RKO (cell line): ENCODE data around the gene MFNG.

Experiments
- DNase-seq: peaks from one replicate; pipeline ENCODE4 v3.0.0-alpha.2; 2016; ENCODE audit warnings: low spot score

MFNG gene

DNA sequence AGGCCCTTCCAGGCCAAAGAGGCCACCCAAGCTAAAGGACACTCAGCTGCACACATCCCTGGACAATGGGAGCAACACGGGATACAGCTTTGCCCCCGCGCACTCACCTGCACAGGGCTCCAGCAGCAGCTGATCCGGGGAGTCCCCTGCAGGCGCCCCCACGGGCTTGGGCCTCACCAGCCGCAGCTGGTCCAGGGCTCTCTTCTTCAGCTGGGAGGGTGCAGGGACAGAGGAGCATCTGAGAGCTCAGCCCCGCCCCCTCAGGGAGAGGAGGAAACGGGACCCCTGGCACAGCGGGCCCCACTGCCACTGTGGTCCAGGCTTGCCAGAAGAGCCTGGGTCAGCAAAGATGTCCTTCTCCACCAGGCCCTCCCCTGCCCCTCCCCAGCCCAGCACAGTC, 7.8 kb upstream of the MFNG start:
- no peak for DNase-seq

DNA sequence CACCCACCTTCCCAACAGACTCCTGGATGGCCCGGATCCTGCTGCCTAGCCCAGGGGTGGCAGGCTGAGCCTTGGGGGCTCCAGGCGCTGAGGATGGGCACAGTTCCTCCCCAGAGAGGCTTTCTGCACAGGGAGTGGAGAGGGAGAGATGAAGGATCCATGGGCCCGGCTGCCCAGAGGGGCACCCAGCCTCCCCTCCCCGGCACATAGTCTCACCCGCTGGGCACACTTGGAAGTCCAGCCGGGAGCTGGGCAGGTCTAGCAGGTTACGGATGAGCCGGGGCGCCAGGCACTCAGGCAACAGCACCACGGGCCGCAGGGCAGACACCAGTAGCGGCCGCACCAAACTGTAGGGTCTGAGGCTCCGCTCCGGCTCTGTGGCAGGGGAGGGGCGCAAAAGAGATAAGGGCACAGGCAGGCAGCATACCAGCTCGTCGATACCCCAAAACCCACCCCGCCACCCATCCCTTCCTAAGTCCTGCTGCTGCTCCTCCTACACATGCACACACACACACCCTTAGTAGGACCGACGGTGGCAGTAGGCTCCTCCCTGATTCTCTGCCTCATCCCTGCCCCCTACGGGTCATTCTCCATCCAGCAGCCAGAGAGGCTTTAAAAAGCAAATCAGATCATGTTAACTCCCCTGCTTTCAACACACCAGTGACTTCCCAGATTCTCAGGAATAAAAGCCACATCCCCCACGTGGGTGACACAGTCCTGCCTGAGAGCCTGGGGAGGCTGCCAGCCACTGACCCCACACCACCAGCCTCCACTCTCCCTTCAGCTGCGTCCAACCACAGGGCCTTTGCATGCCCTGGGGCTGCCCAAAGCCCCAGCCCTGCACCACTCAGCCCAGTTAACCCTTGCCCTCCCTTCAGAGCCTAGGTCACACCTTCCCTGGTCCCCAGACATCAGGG, 6.5 kb upstream of the MFNG start:
- peak; percentile 47 for DNase-seq

DNA sequence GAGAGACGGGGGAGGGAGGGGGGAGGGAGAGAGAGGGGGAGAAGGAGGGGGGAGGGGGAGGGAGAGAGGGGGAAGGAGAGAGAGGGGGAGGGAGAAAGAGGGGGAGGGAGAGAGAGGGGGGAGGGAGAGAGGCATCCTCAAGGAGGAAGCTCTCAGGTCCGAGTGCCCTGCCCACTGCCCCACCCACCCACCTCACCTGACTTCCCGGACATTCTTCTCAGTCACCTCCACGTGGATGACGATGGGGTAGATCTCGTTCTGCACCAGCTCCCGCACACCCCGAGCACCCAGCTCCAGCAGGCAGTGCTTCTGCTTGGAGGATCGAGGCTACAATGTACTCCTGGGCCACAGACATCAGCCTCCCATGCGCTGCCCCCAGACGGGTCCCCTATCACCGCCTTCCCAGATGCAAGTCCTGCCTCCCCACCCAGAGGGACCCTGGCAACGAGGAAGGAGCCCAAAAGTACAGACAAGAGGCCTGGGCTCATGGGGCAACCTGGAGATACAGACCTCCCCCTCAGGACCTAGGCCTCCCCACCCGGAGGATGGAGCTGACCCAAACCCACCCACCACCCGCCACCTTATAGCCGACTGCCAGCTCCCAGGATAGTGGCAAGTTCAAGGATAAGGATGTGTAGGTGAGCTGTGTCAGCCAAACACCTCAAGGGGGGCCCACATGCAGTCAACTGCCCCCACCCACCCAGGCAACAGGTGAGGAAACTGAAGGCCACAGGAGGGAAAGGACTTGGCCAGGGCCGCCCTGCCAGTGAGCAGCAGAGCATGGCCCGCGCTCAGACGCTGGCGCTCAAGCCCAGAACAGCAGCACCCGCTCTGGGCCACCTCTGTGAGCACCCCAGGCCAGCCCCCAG, 5.6 kb upstream of the MFNG start:
- DNase-seq: no peak

DNA sequence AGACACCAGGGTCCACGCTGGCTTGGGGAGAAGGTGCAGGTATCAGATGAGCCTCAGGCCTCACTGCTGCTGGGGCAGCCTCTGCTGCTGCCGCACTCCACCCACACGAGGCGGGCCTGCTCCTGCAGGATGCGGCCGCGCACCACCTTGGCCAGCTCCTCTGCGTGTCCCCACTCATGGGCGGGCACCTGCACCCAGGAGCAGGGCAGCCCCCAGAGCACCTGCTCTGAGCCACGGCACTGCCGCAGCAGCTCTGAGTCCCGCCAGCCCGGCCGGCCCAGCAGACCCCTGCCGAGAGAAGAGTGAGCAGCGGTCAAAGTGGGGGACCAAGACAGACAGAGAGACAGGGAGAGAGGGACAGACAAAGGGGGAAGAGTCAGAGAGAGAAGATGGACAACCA, 4.9 kb upstream of the MFNG start:
- no peak for DNase-seq

DNA sequence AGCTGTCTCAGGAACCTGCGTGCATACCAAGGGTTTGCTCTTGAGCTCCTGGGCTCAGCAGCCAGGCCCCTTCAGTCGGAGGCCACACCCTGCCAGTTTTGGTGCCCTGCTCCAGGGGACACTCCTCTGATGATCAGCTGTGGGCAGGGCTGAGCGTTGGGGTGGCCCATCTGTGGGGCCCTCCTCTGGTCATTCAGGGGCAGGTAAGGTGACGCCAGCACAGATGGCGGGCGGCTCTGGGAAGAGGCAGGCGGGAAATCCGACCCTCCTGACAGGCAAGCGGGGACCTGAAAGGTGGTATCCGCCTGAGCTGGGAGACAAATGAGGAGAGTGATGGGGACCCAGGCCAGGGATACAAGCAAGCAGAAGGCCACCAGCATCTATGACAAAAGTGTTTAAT, 3.8 kb upstream of the MFNG start:
- no peak for DNase-seq

DNA sequence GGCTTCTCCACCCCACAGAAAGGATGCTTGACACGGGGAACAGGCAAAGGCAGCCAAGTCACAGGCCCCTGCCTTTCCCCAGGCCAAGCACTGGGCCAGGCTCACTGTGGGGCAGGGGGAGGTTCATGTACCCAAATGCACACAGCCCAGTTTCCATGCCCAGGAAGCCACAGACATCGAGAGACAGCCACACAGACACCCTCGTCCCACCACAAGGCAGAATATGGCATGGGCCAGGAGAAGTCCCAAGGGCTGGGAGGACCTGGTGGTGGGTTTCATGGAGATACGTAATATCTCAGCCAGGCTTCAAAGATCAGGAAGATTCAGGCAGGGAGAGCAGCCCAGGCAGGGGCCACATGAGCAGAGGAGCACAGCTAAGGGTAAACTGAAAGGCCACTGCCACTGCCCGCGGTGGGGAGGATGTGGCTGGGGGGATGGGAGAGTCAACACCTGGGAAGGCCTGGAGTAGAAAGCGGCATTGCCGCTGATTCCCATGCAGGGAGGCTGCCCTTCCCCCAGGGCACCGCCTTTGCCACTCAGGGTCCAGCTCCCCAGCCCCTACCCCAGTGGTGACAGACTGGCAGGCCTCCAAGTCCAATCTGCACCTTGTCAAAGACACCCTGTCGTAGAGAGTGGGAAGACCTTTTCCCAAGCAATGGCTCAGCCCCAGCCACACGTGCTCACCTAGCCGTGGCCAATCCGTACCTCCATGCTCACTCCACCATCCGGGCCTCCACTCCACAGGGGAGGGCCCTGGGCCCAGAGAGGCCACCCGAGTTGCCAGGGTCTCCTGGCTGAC, 2.4 kb upstream of the MFNG start:
- DNase-seq: no peak

DNA sequence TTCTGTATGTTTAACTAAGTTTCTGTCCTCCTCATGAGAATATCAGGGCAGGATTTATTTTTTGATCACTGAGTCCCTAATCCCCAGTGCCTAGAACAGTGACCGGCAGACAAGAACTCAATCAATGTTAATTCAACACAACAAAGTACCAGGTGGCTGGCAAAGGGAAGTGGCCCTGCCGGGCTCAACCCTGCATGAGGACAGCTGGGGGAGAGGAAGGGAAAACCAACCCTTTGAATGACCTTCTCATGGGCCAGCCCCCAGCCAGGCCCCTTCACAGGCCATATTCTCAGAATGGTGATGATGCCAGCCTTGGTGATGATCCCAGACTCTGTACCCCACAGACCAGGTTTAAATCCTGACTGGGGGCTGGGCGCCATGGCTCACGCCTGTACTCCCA, 1.4 kb upstream of the MFNG start:
- DNase-seq: no peak

DNA sequence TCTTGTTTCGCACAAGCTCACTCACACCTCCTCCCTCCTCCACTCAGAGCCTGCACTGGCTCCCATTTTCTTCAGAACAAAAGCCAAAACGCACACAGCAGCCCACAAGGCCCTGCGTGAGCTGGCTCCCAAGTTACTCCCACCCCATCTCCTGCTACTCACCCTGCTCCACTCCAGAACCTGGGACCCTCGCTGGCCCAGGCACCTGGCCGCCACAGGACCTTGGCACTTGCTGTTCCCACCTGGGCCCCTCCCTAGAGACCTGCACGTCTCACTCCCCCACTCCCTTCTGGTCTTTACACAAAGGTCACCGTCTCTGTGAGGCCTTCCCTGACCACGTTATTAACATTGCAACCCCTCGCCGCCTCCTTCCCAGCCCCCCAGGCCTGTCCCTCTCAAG, 945 bp upstream of the MFNG start:
- DNase-seq: no peak

DNA sequence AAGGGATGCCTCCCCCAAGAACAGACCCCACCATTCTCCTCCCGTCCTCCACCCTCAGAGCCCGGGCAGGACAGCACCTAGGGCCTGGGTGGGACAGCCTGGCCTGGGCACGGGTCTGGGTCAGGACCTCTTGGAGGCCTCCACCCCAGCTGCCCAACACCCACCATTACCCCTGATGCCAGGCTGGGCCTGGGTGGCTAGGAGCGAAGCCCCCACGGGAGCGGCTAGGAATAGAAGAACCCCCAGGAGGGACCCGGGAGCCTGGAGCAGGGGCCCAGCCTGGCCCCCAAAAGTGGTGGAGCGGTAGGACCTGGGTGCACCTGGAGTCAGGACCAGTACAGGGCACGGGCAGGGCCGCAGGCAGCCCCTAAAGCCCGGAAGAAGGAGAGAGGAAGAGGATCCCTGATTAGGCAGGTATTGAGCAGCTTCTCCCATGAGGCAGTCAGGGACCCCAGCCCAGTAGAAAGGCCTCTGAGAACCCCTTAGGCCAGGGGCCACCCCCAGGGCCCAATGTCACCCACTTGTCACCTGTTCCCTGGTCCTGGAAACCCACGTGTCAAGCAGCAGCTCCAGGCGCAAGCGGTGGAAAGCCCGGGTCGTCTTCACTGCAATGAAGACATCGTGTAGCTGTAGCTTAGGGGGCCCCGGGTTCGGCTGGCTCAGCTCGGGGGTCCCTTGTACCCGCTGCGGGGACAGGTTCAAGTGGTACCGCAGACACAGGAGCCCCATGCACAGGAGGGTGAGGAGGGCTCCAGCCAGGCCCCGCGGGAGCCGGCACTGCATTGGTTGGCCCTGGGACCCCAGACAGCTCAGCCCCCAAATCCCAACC, 575 bp downstream of the MFNG start:
- DNase-seq: no peak

DNA sequence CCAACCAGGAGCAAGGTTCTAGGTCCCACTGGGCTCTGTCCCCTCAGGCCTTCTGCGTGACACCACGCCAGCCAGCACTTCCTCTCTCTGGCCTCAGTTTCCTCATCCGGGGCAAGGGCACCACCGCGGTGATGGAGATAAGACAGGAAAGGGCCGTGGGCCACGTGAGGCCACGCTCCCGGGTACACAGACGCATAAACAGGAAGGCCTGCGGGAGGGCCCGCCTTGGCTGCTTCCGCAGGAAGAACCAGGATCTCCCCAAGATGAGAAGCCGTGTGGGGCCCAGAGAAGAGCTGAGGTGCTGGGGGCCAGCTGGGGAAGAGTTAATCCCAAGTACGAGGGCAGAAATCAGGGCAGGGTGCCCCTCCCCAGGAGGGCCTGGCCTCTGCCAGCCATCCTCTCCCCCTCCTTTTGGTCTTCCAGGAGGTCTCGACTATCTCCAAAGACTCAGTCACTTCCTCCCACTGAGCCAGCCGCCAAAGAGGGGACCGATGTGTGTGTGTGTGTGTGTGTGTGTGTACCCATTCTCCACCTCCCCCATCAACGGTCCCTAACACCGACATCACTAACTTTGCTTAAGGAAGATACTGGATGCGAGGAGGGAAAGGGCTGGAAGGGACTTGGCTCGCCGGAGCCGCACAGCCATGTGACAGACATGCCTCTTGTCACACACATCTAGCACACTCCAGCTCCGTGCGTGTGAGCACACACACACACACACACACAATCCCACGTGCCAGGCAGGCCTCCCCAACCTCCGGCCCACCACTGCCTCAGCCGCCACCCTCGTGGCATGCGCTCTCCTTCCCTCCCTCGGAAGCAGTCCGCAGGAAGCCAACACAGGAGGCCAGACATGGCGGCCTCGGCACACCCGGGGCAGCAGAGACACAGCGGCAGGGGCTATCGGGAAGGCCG, 1.4 kb downstream of the MFNG start:
- no peak for DNase-seq

DNA sequence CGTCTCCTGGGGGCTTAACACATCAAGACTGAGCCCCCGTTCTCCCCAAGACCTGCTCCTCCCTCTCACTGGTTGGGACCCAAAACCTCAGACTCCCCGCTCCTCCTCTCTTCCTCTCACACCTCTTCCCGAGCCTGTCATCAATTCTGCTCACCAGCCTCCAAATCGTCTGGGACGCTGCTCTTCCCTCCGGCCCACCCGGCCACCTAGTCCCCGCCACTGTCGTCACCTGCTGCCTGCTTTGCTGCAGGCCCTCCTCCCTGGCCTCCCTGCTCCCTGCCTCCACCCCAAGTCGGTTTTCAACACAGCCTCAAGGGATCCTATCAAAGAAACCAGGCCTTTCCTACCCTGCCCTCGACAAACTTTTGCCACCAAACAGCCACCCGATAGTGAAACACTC, 3.1 kb downstream of the MFNG start:
- DNase-seq: no peak

DNA sequence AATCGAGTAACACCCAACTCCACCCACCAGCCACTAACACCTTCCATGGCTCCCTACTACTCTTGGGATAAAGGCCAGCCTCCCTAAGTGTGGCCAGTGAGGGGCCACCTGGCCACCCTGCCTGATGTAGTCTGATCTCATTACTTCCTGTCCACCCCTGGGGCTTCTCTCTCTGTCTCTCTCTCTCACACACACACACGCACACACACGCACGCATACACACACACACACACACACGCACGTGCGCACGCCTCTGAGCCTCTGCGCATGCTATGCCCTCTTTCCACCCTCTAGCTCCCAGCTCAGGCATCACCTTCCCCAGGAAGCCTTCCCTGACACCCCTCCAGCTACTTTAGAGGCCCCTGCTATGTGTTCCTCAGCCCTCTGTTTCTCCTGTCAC, 3.9 kb downstream of the MFNG start:
- no peak for DNase-seq

DNA sequence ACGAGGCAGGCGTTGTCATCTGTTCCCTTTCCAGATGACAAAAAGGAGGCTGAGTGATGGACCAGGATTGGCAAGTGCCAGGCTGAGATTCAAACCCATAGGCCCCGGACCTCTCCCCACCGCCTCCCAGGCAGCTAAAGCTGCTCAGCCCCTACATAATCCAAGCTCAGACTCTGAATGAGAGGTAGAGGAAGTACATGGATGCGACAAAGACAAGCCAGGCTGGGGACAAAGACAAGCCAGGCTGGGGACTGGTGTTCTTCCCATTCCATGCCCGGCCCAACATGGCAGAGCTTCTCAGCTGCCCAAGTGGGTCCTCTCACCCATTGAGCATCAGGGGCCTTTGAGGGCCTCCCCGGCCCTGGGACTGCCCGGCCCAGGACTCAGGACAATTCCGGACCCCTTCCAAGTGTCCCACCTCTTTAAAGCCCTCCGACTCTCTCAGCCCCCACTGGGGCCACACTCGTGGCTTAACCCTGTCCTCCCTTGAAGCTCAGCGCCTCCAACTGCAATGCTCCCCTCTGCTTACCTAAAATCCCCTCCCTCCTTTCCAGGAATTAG, 4.8 kb downstream of the MFNG start:
- no peak for DNase-seq

DNA sequence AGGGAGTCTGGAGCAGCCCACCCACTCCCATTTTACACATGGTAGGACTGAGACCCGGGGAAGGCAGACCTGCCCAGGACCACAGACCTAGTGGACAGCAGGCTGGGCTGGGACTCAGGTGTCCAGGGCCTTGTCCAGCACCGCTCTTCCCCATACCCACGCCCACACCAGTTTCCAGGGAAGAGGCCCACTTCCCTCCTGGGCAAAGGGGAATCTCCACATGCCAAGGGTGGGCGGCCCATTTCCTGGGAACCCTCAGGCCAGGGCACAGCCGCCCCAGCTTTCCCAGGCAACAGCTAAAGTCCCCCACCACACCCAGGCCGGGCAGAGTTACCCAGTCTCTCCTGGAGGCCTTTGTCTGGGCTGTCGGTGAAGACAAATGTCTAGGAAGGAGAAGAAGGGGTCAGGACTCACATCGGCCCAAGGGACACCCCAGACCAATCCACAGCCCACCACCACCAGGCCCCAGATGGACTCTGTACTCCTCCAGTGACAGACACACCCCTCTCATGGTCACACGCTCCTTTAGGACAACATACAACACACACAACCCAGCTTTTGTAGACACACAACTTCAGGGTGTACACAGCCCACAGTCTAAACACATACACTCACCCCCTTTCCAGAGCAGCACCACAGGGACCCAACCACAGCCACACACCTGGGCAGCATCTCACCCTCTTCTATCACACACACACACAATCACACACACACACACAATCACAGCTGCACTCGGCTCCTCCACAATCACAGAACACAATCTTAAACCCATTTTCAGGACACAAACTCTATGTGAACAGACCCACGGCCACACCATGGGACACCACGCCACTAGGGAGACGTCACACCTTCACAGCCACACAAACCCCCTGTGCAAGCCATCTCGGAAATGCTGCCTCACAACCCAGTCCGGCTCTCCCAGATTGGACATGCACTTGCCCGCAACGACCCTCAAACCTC, 5.5 kb downstream of the MFNG start:
- DNase-seq: no peak

DNA sequence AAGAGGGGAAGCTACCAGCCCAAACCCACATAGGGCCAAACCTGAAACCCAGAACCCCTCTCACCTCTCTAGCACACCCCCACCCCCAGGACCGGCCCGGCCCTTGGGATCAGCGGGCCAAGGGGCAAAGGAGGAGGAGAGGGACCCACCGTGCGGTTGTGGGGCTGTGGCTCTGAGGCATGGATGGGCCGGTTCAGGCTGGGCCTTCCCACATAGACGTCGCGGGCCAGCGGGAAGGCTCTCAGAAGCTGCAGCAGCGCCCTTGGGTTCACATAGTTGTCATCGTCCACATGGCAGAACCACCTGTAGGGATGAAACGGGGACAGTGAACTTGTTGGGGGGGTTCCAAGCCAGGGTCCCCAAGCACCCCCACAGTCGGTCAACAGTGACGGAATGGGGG, 7.0 kb downstream of the MFNG start:
- DNase-seq: no peak

DNA sequence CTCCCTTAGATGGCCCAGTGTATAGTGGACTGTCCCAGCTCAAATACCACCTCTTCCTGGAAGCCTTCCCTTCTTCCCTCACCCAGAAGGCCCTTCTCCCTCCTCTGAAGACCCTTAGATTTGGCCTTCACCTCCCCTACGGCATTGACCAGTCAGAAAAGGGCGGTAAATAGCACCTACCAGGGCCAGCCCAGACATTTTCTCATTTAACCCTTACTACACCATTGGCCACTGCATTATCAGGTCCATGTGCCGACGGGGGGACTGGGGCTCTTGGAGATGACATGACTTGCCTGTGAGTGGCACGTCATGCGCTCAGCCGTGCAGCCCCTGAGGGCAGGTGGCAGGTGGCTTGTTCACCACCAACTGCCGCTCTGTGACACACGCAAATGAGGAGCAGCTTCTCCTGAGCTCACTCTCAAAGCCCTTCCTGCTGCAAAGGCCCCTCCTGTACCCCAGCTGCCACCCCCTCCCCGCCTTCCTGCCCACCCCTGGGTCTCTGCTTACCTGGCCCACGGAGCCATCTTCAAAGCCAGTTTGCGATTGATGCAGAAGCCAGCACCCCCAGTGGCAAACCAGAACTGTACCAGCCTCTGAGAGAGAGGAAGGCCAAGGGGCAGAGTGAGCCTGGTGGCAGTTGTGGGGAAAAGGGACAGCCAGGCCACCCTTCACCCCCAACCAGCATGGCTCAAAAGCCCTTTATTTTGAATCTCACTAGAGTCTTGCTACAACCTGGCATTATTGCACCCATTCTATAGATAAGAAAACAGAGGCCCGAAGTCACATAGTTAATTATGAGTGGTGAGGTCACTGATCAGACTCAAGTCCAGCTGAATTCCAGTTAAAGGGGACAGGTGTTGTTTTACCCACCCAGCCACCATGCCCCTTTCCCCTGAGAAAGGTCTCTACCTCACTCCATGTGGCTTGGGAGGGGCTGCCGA, 9.5 kb downstream of the MFNG start:
- no peak for DNase-seq

DNA sequence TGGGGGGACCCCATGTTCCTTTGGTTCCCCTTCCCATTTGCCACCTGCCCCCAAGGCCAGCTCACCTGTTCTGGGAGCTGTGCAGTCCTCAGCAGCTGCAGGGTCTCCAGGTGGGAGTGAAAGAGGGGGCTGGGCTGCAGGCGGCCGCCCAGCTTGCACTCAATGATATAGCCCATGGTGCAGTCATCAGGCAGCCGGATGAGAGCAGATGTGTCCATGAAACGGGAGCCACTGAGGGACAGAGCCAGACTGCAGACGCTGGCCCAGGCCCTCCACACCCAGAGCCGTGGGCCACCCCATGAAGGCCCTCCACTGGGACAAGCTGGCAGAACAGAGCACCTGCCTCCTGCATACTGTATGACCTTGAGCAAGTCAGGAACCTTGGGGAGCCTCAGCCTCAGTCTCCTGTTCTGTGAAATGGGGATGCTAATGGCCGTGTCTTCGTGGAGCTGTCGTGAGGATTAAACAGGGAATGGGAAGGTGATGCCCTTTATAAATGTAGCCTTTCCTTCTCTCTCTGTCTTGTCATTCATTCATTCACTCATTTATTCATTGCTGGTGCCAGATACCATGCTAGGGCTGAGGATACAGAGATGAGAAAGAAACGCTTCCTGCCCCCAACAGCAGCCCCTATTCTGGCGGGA, 11.6 kb downstream of the MFNG start:
- DNase-seq: no peak
